Peyer's patch (tissue), 4 donors: ENCODE measurements around the gene TRDN.

Experiments used
- POLR2A ChIP-seq, 2 donors: fragments of 450-650 bp; IDR thresholded peaks; one replicate each; pipeline ENCODE4 v1.5.1; 2017; ENCODE audit warnings: antibody characterized with exemption in 2 of 2, mild to moderate bottlenecking in 2 of 2, moderate library complexity in 2 of 2
- TF ChIP-seq, protein P1 (sequence below), 6 experiments: fragments of 450-650 bp in 4 of 6; fragments of 200-600 bp in 2 of 6; sonication (generic) in 1 of 6; IDR thresholded peaks; one replicate each; pipeline ENCODE4 v1.5.1; 2017 to 2019; ENCODE audit warnings: antibody characterized with exemption in 6 of 6, mild to moderate bottlenecking in 3 of 6, moderate library complexity in 1 of 6

DNA sequence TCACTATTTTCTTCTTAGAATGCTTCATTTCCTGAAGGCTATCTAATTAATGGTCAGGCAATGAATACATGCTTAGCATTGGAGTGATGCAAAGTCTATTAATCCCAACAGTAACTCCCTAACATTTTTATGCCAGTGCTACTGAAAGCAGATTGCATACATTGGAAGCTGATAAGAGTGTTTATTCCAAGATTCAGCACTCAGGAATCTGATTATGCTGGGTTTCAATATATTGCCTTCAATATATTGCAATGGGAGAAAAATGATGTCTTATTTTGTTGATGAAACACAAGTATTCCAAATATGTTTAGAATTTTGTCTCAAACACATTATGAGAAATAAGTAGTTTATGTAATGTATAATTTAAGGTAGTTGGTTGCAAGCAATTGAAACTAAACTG is 26.7 kb upstream of the TRDN start:
- no peak for TF ChIP-seq POLR2A (IDR thresholded peaks at IDR 0.05)
- TF ChIP-seq, protein P1, sequence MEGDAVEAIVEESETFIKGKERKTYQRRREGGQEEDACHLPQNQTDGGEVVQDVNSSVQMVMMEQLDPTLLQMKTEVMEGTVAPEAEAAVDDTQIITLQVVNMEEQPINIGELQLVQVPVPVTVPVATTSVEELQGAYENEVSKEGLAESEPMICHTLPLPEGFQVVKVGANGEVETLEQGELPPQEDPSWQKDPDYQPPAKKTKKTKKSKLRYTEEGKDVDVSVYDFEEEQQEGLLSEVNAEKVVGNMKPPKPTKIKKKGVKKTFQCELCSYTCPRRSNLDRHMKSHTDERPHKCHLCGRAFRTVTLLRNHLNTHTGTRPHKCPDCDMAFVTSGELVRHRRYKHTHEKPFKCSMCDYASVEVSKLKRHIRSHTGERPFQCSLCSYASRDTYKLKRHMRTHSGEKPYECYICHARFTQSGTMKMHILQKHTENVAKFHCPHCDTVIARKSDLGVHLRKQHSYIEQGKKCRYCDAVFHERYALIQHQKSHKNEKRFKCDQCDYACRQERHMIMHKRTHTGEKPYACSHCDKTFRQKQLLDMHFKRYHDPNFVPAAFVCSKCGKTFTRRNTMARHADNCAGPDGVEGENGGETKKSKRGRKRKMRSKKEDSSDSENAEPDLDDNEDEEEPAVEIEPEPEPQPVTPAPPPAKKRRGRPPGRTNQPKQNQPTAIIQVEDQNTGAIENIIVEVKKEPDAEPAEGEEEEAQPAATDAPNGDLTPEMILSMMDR (IDR thresholded peaks at IDR 0.05), result no peak
